ENCODE results near the gene EIF3J. TPM values are rescaled to one million over a fixed set of nuclear protein-coding genes. Genes with fewer than 3 reads are reported as not detected.
"Not testable (repeated sequence)": the region's sequence is repeated elsewhere in the genome, so short reads cannot be mapped to it uniquely, and the experiment has no call there.

Gene EIF3J, protein sequence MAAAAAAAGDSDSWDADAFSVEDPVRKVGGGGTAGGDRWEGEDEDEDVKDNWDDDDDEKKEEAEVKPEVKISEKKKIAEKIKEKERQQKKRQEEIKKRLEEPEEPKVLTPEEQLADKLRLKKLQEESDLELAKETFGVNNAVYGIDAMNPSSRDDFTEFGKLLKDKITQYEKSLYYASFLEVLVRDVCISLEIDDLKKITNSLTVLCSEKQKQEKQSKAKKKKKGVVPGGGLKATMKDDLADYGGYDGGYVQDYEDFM
- 39.7 and 55.4 TPM in 2 replicates for total RNA-seq
- polyA plus RNA-seq (2012) = 67.5 TPM

DNA sequence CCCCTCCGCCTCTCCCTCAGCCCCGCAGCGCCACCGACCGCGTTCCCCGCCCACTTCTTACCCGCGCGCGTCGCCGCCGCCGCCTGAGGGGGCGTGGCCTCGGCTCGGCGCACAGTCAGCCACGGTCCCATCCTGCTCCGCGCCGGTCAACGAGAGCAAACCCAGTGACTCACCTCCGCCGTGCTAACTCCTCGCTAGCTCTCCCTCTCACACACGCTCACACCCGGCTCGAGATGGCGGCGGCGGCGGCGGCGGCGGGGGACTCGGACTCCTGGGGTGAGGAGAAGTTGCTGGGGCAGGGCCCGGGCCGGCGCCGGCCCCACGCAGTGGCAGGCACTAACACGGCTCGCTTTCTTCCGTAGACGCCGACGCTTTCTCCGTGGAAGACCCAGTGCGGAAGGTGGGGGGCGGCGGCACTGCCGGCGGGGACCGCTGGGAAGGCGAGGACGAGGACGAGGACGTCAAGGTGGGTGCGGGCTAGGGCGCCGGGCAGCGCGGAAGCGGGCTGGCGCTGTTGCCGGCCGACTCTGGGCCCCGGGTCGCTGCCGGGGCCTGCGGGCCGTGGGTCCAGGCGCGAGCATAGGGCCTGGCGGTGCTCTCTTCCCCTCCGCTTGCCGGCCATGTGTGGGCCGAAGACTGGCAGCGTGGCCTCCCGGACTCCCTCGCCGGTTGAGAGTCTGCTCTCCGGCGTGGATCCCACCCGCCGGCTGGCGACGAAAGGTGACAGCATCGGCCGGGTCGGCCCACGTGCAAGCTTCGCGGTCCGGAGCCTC lies at the start of gene EIF3J:
Gene EIF3J (plus strand): TSS at position 186 of the 773 bp plus-strand sequence. CDS start 48 bp downstream, at position 234.
- DNase-seq (ENCODE audit: low read depth) = peak; percentile 97

DNA sequence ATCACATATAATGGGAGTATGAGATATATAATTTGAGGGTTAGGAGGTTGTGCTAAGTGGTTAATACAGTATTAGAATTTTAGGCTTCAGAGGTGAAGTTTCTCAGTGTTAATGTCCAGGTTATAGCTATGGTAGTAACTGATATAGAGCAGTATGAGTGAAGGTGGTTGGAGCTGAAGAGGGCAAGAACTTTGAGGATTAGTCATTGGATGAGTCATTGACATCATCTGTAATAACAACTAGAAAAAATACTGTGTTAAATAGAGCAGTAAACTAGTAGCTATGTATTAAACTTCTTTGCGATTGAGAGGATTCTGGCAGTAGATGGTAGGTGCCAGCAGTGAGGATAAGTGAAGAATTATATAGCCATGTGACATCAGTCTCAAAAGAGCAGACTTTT lies 47.5 kb upstream of the EIF3J start:
- peak; percentile 57 for DNase-seq (ENCODE audit: low read depth)

DNA sequence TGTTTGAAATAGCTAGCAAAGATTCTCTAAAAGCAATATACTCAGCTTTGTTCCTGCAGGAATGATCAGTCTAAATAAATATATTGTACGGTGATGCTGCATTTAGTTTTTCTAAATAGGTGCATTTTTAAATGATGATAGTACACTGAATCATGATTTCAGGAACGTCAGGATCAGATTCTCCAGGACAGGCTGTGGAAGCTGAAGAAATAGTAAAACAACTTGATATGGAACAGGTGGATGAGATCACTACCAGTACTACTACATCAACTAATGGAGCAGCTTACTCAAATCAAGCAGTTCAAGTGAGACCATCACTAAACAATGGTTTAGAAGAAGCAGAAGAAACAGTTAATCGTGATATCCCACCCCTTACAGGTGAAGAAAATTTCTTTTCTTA lies 46.3 kb upstream of the EIF3J start:
- no peak for DNase-seq (ENCODE audit: low read depth)

DNA sequence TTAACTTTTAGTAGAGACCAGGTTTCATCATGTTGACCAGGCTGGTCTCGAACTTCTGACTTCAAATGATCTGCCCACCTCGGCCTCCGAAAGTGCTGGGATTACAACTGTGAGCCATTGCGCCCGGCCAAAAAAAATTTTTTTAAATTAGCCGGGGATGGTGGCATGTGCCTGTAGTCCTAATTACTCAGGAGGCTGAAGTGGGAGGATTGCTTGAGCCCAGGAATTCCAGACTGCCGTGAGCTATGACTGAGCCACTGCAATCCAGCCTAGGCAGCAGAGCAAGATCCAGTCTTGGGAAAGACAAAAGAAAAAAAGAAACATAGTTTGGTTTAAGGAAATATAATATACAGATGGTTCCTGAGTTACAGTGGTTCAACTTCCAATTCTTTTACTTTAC lies 44.9 kb upstream of the EIF3J start:
- no peak for DNase-seq (ENCODE audit: low read depth)

DNA sequence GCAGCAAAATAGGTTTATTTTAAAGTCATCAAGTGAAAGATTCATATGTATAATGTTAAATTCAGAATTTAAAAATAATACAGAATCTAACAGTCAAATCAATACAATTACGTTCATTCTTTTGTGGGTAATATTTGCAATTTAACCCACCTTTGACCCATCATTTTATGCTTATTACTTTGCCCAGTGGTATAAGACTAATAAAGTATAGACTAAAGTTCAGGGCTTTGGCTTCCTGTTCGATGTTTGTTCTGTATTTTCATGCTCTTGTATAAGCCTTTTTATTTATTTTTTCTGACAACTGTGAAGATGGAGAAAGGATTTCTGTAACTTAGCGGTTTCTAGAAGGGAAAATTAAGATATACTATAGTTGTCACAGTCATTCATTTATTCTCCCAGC lies 44.3 kb upstream of the EIF3J start:
- no peak for DNase-seq (ENCODE audit: low read depth)

DNA sequence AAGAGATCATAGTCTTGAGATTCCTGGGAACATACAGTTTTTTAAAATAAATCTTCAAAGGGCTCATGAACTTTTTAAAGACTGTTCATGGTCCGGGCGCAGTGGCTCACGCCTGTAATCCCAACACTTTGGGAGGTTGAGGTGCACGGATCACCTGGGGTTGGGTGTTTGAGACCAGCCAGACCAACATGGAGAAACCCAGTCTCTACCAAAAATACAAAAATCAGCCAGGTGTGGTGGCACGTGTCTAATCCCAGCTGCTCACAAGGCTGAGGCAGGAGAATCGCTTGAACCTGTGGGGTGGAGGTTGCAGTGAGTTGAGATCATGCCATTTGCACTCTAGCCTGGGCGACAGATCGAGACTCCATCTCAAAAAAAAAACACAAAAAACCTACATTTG lies 41.4 kb upstream of the EIF3J start:
- DNase-seq (ENCODE audit: low read depth) = no peak

DNA sequence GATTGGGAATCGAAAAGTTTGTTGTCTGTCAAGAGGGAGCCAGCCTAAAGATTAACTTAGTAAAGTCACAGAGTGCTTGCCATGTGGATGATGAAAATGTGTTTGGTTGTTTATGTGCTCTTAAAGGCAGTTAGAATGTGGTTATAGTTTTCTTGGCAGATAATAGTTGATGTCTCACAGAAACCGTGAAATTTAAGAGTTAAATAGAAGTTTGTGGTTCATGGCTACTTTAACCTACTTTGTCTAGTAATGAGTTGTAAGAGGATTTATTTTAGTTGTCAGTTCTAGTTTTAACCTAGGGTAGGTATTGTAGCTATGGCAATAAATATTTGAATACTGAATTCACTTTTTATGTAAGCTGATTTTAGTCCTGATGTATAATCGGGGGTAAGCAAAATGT lies 36.4 kb upstream of the EIF3J start:
- no peak for DNase-seq (ENCODE audit: low read depth)

DNA sequence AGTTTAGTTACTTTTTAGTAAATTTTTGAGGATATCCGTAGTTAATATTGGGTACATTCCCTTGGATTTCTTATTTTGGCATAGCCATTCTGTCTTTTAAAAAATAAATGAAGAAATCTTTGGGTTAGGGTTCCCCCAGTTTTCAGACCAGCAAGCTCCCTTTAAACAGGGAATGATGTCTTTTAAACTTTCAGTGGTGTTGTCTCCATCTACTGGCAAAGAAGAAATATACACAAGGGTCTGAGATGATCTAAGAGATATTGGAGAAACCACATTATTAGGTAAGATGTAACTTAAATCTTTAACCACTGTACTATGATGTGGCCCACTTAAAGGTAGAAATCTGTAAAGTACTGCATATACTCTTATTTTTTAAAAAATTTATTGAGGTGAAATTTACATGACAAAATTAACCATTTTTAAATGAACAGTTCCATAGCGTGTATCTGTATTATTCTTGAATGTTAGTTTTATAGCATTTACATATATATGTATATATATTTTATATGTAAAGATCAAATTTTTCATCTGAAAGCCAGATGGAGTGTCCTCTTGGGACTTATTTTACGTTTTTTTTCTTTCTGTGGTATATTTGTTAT lies 35.1 kb upstream of the EIF3J start:
- DNase-seq (ENCODE audit: low read depth) = peak; percentile 50

DNA sequence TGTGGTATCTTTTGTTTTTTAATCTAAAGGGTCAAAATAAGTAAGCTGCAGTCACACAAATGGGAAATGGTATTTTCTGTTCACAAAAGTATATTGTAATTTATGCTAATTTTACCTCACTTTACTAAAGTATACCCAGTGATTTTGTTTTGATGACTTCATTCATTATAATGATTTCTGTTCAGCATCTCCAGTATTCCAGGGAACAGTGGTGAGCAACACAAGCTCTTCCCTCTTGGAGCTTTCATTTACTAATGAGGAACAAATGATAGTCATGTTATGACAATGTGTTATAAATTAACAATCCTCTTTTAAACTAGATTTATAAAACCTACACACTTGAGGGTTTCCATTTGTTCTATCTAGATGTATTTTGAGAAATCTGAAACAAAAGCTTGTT lies 20.5 kb upstream of the EIF3J start:
- no peak for DNase-seq (ENCODE audit: low read depth)

DNA sequence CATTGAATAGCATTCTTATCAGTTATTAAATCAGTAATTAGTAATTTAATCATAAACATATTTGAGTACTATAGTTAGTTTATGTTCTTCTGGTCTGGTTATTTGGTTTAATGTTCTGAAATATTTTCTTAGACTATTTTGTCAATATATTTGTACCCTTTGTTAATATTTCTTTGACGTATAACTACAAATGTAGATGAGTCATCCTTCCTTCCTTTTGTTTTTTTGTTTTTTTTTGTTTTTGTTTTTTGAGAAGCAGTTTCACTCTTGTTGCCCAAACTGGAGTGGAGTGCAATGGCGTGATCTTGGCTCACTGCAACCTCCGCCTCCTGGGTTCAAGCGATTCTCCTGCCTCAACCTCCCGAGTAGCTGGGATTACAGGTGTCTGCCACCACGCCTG lies 17.4 kb upstream of the EIF3J start:
- DNase-seq (ENCODE audit: low read depth) = no peak

DNA sequence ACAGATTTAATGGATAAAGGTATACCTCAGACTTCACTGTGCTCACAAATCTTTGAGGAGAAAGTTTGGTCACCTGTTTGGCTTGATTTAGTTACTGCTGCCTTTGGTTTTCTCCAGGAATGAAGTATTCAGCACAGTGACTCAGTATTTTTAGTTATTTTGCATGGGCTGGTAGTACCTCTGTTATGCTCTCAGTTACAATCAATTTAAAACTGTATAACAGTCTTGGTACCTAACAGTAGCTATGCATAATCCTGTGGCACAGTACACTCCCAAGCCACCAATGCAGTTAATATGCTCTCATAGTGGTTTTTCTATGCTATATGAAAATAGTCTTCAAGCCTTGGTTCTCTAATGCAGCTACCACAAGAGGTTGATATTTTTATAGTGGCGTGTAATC lies 11.9 kb upstream of the EIF3J start:
- no peak for DNase-seq (ENCODE audit: low read depth)

DNA sequence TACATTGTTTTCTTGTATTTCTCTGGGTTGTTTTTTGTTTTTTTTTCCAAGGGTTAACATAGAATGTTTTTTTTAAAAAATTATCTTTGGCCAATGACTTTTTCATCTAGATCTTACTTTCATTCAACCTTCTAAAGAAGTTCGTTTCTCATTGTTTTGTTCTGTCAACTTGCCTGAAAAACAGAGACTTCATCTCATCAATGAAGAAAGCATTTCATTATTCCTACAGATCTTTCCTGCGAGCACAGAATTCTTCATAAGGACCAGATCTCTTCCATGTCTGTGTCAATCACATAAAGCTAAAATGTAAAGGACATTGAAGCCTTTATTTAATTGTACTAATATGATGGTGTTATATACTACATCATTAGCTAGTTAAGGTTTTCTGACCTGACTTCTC lies 9.7 kb upstream of the EIF3J start:
- DNase-seq (ENCODE audit: low read depth) = no peak

DNA sequence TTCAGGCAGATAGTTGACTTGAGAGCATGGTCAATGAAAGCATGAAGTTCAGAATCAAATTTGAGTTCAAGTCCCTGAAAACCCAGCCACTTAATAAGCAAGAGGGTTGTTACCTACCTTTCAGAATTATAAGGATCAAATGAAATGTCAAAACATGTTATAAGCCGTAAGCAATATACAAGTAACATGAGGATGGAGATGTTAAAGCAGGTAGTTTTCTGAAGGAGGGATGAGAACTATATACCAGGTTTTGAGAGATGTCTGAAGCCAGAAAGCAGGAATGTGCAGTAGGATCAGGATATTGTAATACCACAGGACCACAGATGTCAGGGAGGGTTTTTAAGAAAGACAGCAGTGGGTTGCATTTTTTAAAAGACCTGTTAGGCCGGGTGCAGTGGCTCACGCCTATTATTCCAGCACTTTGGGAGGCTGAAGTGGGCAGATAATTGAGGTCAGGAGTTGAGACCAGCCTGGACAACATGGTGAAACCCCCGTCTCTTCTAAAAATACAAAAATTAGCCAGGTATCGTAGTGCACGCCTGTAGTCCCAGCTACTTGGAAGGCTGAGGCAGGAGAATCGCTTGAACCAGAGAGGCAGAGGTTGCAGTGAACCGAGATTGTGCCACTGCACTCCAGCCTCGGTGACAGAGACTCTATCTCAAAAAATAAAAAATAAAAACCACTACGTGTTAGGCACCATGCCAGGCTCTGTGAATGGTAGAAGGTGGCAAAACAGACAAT lies 6.9 kb upstream of the EIF3J start:
- no peak for DNase-seq (ENCODE audit: low read depth)

DNA sequence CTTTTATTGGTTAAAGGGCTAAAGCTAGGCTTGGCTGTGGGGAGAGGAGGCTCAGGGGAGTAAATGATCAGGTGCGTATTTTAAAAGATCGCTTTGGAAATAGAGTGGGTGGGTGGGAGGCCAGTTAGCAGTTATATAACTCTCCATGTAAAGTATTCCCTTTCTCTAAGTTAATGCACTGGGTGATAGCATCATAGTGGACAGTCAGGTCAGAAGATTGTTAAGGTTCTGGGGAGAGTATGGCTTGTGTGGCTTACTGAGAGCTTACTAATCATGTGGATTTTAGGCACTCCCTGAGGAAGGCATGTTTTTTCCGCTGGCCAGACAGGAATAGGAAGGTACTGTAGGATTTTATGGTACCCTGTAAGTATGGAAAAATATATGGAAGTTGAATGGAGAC lies 6.3 kb upstream of the EIF3J start:
- no peak for DNase-seq (ENCODE audit: low read depth)

DNA sequence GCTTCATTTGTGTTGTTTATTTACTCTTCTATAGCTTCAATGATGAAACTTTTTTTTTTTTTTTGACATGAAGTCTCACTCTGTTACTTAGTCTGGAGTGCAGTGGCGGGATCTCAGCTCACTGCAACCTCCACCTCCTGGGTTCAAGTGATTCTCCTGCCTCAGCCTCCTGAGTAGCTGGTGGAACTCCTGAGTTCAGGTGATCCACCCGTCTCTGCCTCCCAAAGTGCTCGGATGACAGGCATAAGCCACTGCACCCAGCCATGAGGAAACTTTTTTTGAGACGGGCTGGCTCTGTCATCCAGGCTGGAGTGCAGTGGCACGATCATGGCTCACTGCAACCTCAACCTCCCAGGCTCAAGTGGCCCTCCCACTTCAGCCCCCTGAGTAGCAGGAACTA lies 4.7 kb upstream of the EIF3J start:
- DNase-seq (ENCODE audit: low read depth) = not testable (repeated sequence)

DNA sequence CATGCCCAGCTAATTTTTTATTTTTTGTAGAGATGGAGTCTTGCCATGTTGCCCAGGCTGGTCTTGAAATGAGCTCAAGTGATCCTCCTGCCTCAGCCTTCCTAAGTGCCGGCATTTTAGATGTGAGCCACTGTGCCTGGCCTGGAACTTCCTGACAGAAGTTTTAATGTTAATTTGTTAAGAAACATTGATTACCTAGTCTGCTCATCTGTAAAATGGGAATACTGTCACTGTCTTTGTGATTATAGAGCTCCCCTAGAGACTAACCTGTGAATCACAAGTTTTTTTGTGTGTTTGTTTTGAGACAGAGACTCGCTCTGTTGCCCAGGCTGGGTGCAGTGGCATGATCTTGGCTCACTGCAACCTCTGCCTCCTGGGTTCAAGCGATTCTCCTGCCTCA lies 4.3 kb upstream of the EIF3J start:
- DNase-seq (ENCODE audit: low read depth) = no peak

DNA sequence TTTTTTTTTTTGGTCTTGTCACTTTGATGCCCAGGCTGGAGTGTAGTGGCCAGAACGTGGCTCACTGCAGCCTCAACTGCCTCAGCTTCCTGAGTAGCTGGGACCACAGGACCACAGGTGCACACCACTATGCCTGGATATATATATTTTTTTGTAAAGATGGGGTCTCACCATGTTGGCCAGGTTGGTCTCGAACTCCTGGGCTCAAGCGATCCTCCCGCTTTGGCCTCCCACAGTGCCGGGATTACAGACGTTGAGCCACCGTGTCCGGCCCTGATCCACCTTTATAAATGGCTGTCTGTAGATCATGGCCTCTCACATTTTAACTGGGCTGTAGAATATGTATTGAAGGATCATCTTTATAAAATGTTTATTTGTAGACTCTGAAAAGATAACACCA lies 1.9 kb upstream of the EIF3J start:
- DNase-seq (ENCODE audit: low read depth) = no peak

DNA sequence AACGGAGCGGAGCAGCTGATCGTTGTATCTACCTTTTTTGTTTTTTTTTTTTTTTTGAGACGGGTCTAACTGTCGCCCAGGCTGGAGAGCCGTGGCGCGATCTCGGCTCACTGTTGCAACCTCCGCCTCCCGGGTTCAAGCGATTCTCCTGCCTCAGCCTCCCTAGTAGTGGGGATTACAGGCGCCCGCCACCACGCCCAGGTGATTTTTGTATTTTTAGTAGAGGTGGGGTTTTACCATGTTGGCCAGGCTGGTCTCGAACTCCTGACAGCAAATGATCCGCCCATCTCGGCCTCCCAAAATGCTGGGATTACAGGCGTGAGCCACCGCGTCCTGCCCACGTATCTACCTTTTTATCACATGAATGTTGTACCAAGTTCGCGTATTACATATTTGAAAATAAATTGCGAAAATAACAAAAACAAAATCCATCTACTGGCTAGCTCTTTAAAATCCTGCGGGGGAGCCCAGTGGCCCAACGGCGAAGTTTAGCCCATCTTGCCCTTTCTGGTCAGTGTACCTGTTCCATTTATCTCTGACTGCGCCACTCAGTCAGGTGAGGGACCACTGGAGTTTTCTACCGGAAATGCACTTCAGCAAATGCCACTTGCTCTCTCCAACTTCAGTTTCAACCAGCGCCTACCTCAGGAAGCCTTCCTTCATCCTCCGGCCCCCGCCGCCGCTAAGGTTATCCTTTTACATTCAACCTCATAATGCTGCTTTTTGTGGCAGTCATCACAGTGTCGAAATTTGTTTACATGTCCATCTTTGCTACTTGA lies 1.2 kb upstream of the EIF3J start:
- no peak for DNase-seq (ENCODE audit: low read depth)

DNA sequence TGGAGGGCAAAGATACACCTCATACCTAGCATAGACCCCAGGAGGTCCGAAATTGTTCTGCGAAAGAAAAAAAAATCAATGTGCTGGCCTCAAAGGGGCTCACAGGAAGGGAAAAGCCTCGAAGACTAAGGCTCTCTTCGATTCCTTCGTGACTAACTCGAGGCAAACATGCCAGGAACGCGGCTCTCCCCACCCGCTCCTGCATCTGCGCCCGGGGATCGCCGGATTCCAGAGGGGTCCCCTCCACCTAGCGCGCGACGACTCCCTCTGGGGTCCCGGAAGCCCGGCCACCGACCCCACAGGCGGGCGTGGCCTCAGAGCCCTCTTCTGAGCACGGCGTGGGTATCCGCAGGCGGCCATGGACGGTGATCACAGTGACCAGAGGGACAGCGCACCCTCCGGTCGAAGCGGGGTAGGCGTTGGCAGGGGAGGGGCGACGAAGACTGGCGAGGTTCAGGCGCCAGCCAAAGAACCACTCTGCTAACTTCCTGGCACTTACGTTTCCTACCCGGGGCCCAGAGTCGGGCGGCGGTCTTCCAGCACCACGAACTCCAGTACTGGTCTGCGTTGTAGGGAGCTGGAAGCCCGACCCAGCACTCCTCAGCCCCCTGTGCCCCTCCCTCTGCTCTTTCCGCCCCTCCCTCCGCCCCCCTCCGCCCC lies 515 bp upstream of the EIF3J start:
- DNase-seq (ENCODE audit: low read depth) = peak; percentile 91

DNA sequence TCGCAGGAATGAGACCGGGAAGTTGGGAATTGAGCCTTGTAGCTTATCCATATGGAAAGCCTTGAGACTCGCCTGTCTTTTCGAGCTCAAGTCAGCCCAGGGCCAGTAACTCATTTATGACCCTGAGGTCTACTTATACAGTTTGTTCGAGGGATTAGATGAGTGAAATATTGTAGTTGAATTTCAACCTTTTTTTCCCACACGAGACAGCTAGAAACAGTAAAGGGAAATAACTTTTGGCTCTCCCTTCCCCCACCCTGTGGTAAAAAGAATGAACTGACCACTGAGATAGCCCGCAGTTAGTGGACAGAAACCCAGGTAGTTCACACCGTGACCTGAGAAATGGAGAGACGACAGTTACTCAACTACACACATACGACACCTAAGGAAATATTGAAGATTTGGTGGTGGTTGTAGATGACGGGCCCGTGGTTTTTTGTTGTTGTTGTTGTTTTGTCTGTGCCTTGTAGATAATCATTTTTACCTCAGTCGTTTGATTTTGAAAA lies 841 bp downstream of the EIF3J start:
- DNase-seq (ENCODE audit: low read depth) = no peak
